Measurements from ENCODE around the gene FNDC3B.

- TF ChIP-seq CTCF (IDR thresholded peaks at IDR 0.05; ENCODE audit: insufficient read depth, low read length, poor library complexity, severe bottlenecking): no peak
- TF ChIP-seq EZH2phosphoT487 (conservative IDR thresholded peaks at IDR 0.05; ENCODE audit: low read length): no peak
Measured at GRCh38 chr3:172320468-172320867, 281.1 kb downstream of the FNDC3B start.

Measured in SU-DHL-6 (cell line).